GM10266 (cell line): ENCODE data around the gene WNK2.

Source experiments
- DNase-seq: peaks from one replicate; pipeline ENCODE4 v3.0.0; 2012; ENCODE audit errors: extremely low spot score
- CTCF ChIP-seq: IDR thresholded peaks from 2 replicates; pipeline ENCODE4 v1.5.1; 2012; ENCODE audit warnings: mild to moderate bottlenecking, low read depth; ENCODE audit not compliant: control insufficient read depth, insufficient read depth; ENCODE audit errors: missing control alignments

Gene WNK2

GRCh38 chr9:93183663-93184431 lies at the start of gene WNK2:
TSS of gene WNK2 (plus strand) at chr9:93184139. CDS start at chr9:93184930, 791 bp downstream.
- no peak for TF ChIP-seq CTCF
- DNase-seq, result peak; percentile 82

- DNase-seq, result no peak
- no peak for TF ChIP-seq CTCF
Observed at GRCh38 chr9:93134740-93135444, 49.0 kb upstream of the WNK2 start.

- DNase-seq, result no peak
- TF ChIP-seq CTCF, result no peak
Observed at GRCh38 chr9:93136011-93136440, 47.9 kb upstream of the WNK2 start.

GRCh38 chr9:93137362-93137761 lies 46.6 kb upstream of the WNK2 start:
- TF ChIP-seq CTCF, result no peak
- DNase-seq, result no peak

- no peak for TF ChIP-seq CTCF
- DNase-seq, result no peak
Observed at GRCh38 chr9:93138171-93138764, 45.7 kb upstream of the WNK2 start.

- DNase-seq, result no peak
- TF ChIP-seq CTCF, result no peak
Observed at GRCh38 chr9:93139365-93140182, 44.4 kb upstream of the WNK2 start.
